Measurements from ENCODE around the gene GRK1.

DNA sequence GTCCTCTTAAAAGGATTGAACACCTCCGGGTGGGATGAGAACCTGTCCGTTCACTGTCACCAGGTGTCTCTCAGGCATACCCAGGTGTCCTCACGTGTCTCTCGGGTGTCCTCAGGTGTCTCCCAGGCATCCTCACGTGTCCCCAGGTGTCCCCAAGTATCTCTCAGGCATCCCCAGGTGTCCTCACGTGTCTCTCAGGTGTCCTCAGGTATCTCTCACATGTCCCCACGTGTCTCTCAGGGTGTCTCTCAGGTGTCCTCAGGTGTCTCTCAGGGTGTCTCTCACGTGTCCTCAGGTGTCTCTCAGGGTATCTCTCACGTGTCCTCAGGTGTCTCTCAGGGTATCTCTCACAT, 42.8 kb upstream of the GRK1 start:
- TF ChIP-seq, protein P1, sequence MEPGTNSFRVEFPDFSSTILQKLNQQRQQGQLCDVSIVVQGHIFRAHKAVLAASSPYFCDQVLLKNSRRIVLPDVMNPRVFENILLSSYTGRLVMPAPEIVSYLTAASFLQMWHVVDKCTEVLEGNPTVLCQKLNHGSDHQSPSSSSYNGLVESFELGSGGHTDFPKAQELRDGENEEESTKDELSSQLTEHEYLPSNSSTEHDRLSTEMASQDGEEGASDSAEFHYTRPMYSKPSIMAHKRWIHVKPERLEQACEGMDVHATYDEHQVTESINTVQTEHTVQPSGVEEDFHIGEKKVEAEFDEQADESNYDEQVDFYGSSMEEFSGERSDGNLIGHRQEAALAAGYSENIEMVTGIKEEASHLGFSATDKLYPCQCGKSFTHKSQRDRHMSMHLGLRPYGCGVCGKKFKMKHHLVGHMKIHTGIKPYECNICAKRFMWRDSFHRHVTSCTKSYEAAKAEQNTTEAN (CRISPR knock-in tag; conservative IDR thresholded peaks at IDR 0.05), result no peak
- TF ChIP-seq IKZF4 (CRISPR knock-in tag; IDR thresholded peaks at IDR 0.05; ENCODE audit: borderline replicate concordance, low read depth, not compliant biosample characterization), result no peak
- no peak for TF ChIP-seq CCAR2 (optimal IDR thresholded peaks at IDR 0.05; ENCODE audit: low read depth, low read length)
- TF ChIP-seq NR1H2 (CRISPR knock-in tag; IDR thresholded peaks at IDR 0.05; ENCODE audit: borderline replicate concordance, low read depth), result no peak
- TF ChIP-seq HDAC2 (CRISPR knock-in tag; IDR thresholded peaks at IDR 0.05), result no peak
- no peak for TF ChIP-seq PLRG1 (conservative IDR thresholded peaks at IDR 0.05)
- no peak for TF ChIP-seq HCFC1 (IDR thresholded peaks at IDR 0.05; ENCODE audit: low read depth, low read length)
- no peak for TF ChIP-seq JUN (CRISPR knock-in tag; IDR thresholded peaks at IDR 0.05)
- no peak for TF ChIP-seq TAF1 (CRISPR knock-in tag; IDR thresholded peaks at IDR 0.05)

All from HepG2 (cell line).